ENCODE measurements around the gene PNMA3.

DNA sequence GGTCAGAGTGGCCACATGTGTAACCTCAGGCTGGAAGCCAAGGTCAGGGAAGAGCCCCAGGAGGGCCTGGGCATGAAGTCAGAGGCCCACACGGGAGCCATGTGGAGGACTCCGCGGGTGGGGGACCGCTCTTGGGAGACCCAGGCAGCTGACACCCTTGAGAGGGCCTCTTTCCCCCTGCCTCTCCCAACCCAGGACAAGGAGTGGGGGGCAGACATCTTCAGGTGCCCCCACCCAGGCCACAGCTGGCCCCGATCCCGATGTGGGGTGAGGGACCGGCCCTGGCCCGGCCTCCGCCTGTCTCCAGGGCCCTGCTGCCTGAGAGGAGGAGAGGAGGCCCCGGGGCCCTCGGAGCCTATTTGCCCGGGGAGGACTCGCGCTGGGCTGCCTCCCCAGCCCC, 19.1 kb downstream of the PNMA3 start:
- no peak for TF ChIP-seq CTCF (conservative IDR thresholded peaks at IDR 0.05; ENCODE audit: low read depth, low read length)
- TF ChIP-seq NFE2L2 (IDR thresholded peaks at IDR 0.05; ENCODE audit: low read depth, low read length): no peak
- no peak for TF ChIP-seq MAZ (IDR thresholded peaks at IDR 0.05; ENCODE audit: borderline replicate concordance, low read depth, low read length)
- no peak for TF ChIP-seq CEBPB (IDR thresholded peaks at IDR 0.05; ENCODE audit: low read depth, low read length)
- no peak for TF ChIP-seq FOS (IDR thresholded peaks at IDR 0.05; ENCODE audit: low read depth, low read length)
- no peak for TF ChIP-seq RAD21 (IDR thresholded peaks at IDR 0.05; ENCODE audit: low read length)
- TF ChIP-seq POLR2A (IDR thresholded peaks at IDR 0.05; ENCODE audit: low read depth, low read length): no peak
- TF ChIP-seq MXI1 (IDR thresholded peaks at IDR 0.05; ENCODE audit: borderline replicate concordance, low read depth, low read length): no peak
